IPS DF 19.7 (cell line): Measurements from ENCODE around the gene KAT2A.
"Not testable (repeated sequence)": the region's sequence is repeated elsewhere in the genome, so short reads cannot be mapped to it uniquely, and the experiment has no call there.

Experiments
- DNase-seq: peaks from one replicate; pipeline ENCODE4 v3.0.0-alpha.2; 2013; ENCODE audit warnings: low read depth, low spot score

The KAT2A gene

GRCh38 chr17:42120770-42121769 lies at the start of gene KAT2A:
Gene KAT2A (minus strand): TSS chr17:42121367. CDS start chr17:42121304, 63 bp downstream.
- DNase-seq, result no peak

DNA sequence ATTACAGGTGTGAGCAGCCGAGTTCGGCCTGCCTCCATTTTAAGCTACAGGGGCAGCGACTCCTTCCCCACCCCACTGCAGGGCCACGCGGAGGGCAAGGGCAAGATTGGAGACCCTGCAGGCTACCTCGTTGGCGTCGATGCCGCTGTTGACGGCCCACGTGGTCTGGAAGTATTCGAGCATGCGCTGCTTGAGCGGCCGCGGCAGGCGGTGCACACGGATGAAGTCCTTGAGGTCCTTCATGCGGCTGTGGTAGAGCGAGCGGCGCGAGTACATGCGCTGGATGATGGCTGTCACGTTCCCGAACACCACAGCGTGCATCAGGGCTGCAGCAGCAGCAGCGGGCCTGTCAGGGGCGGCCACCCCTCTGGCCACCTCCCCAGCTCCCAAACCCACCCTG lies 48.2 kb upstream of the KAT2A start:
- no peak for DNase-seq

DNA sequence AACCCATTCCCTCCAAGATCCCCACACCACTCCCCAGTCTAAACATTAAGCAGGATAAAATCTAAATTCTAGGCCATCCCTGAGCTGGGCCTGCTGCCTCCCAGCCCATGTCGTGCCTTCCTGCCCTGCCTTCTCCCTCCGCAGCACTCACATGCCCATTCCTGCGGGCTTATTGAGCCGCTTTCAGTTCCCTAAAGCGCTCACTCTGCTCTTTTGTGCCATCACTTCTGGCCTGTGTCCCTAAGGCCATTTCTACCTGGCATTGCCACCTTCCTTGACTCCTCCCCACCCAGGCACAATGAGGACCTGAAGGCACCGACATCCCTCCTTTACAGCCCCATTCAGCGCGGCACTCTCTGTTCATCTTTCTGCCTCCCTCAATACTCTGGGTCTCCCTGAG lies 46.6 kb upstream of the KAT2A start:
- DNase-seq, result no peak

- no peak for DNase-seq
These were observed 45.1 kb upstream of the KAT2A start for GRCh38 chr17:42166196-42166763.

DNA sequence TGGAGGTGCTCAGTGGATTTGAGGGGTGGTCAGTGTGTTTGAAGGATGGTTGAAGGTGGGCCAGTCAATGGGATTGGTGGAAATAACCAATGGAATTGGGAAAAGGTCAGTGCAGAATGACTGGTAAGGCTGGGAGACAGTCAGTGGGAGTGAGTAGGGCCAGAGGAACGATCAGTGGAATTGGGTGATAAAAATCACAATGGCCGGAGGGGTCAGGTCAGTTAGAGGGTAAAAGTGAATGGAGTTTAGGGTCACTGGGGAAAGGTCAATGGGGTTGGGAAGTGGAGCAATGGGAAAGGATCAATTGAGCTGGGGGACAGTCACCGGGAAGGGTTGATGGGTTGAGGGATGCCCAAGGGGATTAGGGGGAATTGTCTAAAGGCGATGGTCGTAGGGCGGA lies 44.6 kb upstream of the KAT2A start:
- no peak for DNase-seq

DNA sequence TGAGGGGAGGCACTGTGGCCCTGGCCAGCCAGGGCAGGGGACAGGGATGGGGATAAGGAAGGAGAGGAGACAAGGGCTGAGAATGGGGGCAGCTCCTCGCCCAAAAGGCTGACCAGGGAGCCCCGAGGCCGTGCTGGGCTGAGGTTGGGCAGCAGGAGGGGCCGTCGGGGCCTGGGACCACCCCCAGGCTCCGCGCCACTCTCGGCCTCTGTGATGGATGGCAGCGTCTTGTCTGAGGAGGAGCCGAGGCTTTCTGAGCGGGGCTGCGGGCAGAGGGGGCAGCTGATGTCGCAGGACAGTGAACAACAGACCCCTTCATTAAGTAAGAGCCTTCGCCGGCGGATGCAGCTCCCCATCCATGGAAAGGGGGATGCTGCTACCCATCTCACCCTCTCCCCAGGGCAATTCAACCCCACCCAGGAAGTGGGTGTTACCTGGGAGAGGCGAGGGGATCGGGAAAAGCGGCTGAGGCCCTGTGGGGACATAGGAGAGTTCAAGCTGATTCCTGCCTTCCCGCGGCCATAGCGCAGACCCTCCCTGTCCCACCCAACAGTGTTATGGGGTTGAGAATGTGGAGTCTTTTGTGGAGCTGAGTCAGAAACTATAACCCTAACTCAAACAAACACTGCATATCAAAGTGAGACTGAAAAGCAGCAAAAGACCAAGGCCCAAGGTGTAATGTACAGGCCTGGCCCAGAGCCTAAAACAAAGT lies 42.7 kb upstream of the KAT2A start:
- DNase-seq, result no peak

- DNase-seq, result no peak
These were observed 41.9 kb upstream of the KAT2A start for GRCh38 chr17:42163113-42163512.

GRCh38 chr17:42160531-42160910 lies 39.4 kb upstream of the KAT2A start:
- no peak for DNase-seq

DNA sequence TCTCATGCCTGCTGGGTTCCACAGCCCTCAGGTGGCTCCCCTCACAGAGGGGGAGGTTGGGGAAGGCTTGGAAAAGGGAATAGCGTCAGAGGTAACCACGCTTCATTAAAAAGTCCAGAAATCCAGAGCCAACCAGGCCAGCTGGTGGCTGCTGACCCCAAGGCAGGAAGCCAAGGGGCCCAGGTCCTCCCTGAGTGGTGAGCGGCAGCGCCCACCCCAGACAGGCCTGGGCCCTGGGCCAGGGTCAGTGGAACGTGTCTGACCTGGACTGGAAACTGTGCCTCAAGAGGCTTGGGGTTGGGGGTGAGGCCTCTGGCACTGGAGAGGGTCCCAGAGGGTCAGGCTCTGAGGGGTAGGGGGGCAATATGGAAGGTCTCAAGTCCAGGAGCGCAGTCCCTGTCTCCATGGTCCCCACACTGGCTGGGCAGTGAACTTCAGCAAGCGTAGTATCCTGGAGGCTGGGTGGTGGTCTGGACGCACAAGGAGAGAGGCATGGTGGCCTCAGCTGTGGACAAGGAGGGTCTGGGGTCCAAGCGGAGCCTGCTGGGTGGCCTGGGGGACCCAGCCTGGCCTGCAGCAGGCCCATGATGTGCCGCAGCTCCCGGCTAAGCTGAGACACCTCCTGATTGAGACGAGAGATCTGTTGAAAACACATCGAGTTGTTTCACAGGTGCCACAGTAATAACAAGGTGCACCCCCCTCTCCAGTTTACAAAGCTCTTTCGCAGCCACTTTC lies 38.8 kb upstream of the KAT2A start:
- DNase-seq, result no peak

GRCh38 chr17:42155614-42156045 lies 34.5 kb upstream of the KAT2A start:
- no peak for DNase-seq

GRCh38 chr17:42153919-42154742 lies 33.0 kb upstream of the KAT2A start:
- no peak for DNase-seq

DNA sequence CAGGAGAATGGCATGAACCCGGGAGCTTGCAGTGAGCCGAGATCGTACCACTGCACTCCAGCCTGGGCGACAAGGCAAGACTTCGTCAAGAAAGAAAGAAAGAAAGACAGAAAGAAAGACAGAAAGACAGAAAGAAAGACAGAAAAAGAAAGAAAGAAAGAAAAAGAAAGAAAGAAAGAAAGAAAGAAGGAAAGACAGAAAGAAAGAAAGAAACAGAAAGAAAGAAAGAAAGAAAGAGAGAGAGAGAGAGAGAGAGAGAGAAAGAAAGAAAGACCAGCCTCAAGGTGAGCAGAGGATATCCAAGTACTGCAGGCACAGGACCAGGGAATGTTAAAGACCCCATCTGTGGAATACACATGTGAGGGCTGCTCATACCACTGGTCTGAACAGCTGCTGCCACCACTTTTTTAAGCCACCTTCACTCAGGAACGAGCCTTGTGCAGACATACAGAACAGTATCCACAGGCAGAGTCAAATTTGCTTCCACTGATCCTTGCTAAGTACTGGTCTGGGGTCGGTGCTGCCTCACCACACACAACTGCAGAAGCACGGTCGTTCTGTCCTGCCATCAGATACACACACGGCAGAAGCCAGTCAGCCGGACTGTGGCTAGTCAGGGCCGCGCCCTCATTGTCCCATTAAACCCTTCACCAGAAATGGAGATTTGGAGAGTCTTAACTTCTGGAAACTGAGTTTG lies 25.9 kb upstream of the KAT2A start:
- no peak for DNase-seq

- DNase-seq, result not testable (repeated sequence)
These were observed 22.0 kb upstream of the KAT2A start for GRCh38 chr17:42143138-42143537.

DNA sequence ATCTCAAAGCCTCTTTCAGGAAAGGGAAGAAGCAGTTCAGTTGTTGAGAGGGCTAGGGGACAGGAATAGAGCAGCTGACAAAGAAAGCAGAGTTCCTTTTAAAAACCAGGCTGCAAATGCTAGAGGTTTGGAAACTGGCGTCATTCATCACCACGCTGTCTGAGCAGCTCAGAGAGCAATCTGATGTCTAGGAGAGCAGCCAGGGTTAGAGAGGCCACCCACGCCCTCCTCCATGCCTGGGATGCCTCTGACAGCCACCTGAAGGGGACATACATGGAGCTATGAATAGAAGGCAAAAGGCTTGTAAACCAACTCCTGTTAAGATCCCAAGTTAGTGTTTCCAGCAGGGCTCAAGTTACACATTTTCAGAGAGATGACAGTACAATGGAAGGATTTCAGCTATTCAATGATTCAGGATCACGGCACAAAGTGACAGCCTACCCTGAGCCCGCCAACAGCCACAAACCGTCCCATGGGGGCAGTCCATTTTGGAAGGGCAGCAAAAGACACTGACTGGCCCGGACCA lies 21.3 kb upstream of the KAT2A start:
- DNase-seq, result no peak

- no peak for DNase-seq
These were observed 20.2 kb upstream of the KAT2A start for GRCh38 chr17:42141382-42141781.

DNA sequence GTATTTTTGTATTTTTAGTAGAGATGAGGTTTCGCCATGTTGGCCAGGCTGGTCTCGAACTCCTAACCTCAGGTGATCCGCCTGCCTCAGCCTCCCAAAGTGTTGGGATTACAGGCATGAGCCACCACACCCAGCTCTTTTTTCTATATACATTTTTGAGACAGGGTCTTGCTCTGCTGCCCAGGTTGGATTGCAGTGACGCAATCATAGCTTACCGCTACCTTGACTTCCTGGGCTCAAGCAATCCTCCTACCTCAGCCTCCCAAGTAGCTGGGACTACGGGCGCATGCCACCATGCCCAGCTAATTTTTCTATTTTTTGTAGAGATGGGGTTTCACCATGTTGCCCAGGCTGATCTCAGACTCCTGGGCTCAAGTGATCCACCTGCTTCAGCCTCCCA lies 19.5 kb upstream of the KAT2A start:
- not testable (repeated sequence) for DNase-seq

DNA sequence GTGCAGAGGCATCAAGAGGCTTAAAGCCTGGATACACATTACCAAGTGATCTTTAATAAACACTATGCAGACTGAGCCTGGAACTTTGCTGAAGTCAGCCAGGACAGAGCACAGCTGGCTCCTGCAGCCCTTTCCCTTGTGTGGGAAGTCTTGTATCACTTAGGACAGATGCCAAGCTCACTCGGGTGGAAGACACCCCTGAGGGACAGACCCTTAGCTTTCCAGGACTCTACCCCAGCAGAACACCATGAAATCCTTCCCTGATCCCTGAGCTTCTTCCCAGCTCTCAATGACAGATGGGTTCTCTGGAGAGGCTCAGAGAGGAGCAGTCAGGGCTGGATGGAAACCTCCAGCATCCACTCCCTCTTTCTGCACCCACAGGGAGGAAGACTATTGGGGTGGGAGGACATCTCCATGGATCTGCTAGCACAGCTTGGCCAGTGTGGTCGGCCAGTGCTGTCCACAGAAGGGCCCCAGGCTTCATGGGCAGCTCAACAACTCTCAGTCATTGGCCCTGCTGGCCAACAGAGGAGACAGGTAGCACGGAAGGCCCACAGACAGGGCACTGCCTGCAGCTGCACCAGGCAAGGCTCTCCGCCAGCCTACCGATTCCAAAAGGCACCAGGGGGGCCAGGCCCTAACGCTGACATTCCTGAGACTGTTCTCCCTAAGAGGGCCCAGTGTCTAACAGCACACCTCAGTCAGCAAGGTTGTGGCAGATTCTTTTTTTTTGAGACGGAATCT lies 17.8 kb upstream of the KAT2A start:
- no peak for DNase-seq

GRCh38 chr17:42136654-42137051 lies 15.5 kb upstream of the KAT2A start:
- DNase-seq, result no peak
